HG02970 (cell line): ENCODE results near the gene POU3F3.

ENCODE experiments used
- ATAC-seq: cut with Tn5 transposase; IDR thresholded peaks from one replicate; pipeline ENCODE4 v1.9.1; 2021; ENCODE audit warnings: mild to moderate bottlenecking, moderate library complexity, moderate number of reproducible peaks; ENCODE audit not compliant: unreplicated experiment, low FRiP score

Gene POU3F3

GRCh38 chr2:104859766-104860450, 6.0 kb downstream of the POU3F3 start:
- no peak for ATAC-seq

GRCh38 chr2:104860451-104860790, 6.5 kb downstream of the POU3F3 start:
- ATAC-seq: no peak

GRCh38 chr2:104861351-104862057, 7.6 kb downstream of the POU3F3 start:
- ATAC-seq: no peak

GRCh38 chr2:104862058-104862941, 8.4 kb downstream of the POU3F3 start:
- no peak for ATAC-seq

GRCh38 chr2:104863146-104863467, 9.2 kb downstream of the POU3F3 start:
- no peak for ATAC-seq

GRCh38 chr2:104863468-104864279, 9.8 kb downstream of the POU3F3 start:
- no peak for ATAC-seq

- no peak for ATAC-seq
These were observed 10.6 kb downstream of the POU3F3 start for GRCh38 chr2:104864280-104865095.

GRCh38 chr2:104865096-104865470, 11.2 kb downstream of the POU3F3 start:
- no peak for ATAC-seq

- ATAC-seq: no peak
These were observed 12.4 kb downstream of the POU3F3 start for GRCh38 chr2:104866122-104866864.

- ATAC-seq: no peak
These were observed 13.2 kb downstream of the POU3F3 start for GRCh38 chr2:104866883-104867812.

GRCh38 chr2:104867813-104868504, 14.0 kb downstream of the POU3F3 start:
- ATAC-seq: no peak

GRCh38 chr2:104868505-104868866, 14.6 kb downstream of the POU3F3 start:
- no peak for ATAC-seq

GRCh38 chr2:104870100-104870975, 16.4 kb downstream of the POU3F3 start:
- ATAC-seq: no peak

GRCh38 chr2:104871649-104871971, 17.7 kb downstream of the POU3F3 start:
- ATAC-seq: no peak

GRCh38 chr2:104871972-104872865, 18.3 kb downstream of the POU3F3 start:
- no peak for ATAC-seq
